Umbilical cord (tissue), 2 donors: ENCODE data around the gene WDR72. TPM values are rescaled to one million over a fixed set of nuclear protein-coding genes. Genes with fewer than 3 reads are reported as not detected.
"Not testable (repeated sequence)": the region's sequence is repeated elsewhere in the genome, so short reads cannot be mapped to it uniquely, and the experiment has no call there.

Experiments
- DNase-seq: peaks from one replicate; pipeline ENCODE4 v3.0.0-alpha.2; 2015; ENCODE audit warnings: low spot score
- total RNA-seq: library from RNA; depleted of rRNA; stranded (reverse); fragments of >200 nt; gene quantifications from one replicate; pipeline ENCODE4 v1.2.3, GENCODE V29; 2014; ENCODE audit warnings: low replicate concordance; ENCODE audit not compliant: insufficient read depth

WDR72 gene
- total RNA-seq, 1 donor from 2014 or later, result 5.1 TPM

GRCh38 chr15:53590380-53590779, 169.1 kb downstream of the WDR72 start:
- DNase-seq, result no peak

- DNase-seq, result no peak
Measured at GRCh38 chr15:53589520-53590057, 169.9 kb downstream of the WDR72 start.

- no peak for DNase-seq
Measured at GRCh38 chr15:53588773-53589172, 170.7 kb downstream of the WDR72 start.

- DNase-seq, result no peak
Measured at GRCh38 chr15:53586799-53587198, 172.7 kb downstream of the WDR72 start.

- no peak for DNase-seq
Measured at GRCh38 chr15:53581513-53581912, 177.9 kb downstream of the WDR72 start.

GRCh38 chr15:53580366-53580765, 179.1 kb downstream of the WDR72 start:
- no peak for DNase-seq

GRCh38 chr15:53576841-53577240, 182.6 kb downstream of the WDR72 start:
- no peak for DNase-seq

DNA sequence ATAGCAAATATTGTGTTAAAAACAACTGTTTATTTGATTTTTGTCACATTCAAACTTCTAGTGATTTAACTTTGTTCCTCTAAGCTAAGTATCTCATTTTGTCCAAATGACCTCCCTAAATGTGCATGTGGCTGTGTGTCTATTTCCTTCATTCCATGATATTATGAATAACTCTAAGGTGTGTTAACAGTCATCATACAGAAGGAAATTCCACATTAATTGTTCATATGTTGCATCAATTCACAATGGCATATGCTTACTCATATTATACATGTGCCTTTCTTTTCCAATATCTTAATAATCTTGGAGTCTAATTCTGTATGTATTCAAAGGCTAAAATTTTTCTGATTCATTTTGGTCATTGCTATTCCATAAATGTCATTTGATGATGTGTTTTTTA, 186.4 kb downstream of the WDR72 start:
- no peak for DNase-seq

DNA sequence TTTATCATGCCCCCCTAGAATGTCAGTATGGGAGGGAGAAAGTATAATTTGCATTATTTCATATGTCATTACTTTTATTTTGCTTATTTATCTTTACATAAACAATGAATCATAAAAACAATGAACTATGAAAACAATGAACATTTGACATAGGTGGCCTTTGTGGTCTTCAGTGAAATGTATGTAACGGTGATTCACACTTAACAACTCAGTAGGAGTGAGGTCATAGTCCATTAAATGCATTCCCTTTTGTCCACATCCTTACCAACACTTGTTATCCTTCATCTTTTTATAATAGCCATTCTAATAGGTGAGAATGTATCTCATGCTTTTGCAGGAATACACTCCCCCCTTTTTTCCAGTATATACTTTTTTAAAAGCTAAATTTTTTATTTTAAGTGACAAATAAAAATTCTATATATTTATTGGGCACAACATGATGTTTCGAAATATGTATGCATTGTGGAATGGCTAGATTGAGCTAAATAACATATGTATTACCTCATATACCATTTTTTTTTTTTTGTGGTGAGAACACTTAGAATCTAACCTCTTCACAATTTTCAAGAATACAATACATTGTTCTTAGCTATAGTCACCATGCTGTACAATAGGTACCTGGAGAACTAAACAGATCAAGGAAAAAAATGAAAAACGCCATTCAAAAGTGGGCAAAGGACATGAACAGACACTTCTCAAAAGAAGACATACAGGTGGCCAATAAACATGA, 189.5 kb downstream of the WDR72 start:
- no peak for DNase-seq

- DNase-seq, result no peak
Measured at GRCh38 chr15:53566912-53567311, 192.6 kb downstream of the WDR72 start.

- DNase-seq, result peak; percentile 3
Measured at GRCh38 chr15:53565721-53566120, 193.7 kb downstream of the WDR72 start.

DNA sequence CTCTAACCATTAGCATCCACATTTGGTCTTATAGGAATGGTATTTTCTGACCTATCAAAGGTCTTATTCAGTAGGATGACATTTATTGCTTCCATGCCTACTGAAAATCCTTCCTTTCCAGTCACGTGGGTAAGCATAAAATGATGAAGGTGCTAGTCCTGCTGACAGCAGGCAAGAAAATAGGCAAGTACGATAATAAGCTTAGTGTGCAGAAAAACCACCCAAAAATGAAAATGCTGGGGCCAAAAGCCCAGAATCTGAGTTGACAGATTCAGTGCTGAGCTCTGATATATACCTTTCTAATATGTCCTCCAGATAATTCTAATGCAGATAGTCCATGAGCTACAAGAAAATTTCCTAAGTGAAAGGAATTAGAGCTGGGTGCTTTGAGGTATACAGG, 194.8 kb downstream of the WDR72 start:
- DNase-seq, result no peak

GRCh38 chr15:53563627-53564026, 195.8 kb downstream of the WDR72 start:
- DNase-seq, result no peak

DNA sequence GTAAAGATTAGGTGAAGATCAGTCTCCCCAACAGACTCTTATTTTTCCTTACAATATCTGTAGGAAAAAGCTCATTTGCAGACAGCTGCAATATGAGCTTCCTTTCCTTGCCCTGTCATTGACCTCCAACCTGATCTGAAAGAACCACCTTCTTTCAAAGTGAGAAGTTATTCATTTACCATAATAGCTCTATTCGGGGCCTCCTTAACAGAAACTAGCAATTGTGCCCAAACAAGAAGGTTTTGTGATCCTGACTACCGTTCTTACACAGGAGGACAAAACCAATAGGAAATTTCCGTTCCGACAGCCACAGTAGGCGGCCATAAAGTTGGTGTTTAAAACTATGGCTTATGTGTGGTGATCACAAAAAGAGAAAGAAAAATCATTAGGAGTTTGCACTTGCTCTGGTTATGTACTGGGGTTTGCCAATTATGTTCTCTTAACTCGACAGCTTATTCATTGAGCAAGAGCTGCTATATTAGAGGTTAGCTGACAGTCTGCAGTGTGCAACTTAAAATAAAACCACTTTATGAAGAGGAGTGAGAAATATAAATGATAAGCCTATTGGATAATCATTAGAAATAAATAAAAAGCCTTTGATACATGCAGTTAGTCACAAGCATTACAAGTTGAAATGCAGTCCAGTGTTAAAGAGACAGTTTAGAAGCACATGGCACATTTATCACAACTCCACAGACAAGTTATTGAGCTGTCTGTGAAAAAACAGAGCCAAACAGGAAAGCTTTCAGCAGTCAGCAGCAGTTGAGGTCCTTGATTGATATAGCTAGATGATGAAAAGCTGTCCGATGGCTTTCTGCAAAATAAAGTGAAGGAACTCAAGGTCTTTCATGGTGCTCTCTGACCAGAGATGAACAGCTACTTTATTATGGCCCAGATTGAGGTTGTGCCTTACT, 199.8 kb downstream of the WDR72 start:
- no peak for DNase-seq

DNA sequence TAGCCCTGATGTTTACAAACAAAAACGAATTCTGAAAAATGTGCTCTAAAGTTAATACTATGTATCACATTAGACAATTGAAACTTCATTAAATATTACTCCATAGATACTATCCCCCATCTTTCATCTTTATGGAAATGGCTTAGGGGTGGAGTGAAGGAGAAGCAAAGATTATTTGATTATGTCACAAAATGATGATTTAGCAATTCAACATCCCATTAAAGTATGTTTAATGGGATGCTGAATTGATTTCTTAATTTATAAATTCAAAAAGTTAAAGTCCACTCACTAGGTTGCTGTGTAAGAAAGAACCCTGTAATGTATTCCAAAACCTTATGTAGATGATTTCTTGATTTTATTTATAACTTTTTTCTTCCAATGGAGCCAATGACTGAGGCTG, 201.1 kb downstream of the WDR72 start:
- DNase-seq, result no peak

DNA sequence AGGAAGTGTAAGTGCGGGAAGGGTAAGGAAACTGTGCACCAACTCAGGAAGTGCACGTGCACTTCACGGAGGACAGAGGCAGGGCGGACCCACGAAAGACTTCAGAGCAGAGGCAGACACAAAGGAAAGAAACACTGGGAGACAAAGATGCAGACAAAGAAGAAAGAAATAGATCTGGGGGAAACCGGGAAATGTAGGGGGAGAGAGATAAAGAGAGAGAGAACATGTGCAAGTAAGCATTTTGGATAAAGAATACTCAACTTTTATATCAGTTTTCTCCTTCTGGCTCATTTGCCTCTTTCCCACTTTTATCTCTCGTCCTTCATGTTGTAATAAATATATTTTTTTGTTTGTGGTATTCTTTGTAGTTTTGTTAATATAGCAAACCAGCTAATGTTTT, 204.2 kb downstream of the WDR72 start:
- no peak for DNase-seq

DNA sequence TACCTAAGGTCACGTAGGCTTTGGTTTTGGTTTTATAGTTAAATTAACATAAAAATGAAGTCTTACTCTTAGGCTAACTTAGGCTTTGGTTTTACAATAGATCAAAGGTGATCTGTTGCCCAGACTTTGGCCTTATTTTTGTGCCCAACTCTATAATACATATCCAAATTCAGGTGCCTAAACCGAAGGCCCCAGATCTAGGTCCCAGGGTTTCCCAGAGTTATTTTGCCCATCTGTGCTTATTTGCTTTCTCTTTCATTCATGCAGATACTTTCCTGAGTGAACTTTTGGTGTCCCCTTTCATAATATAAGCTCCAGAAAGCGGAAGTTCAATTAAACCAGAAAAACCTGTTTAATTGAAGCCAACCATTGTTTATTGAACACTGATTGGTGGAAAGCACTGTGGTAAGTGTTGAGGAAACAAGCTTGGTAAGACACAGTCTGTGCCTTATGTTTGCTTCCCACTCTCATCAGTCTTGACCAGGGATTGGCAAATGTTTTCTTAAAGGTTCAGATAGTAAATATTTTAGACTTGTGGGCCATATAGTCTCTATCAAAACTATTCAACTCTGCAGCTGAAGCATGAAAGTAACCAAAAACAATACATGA, 209.7 kb downstream of the WDR72 start:
- no peak for DNase-seq

- DNase-seq, result no peak
Measured at GRCh38 chr15:53548236-53548635, 211.2 kb downstream of the WDR72 start.

DNA sequence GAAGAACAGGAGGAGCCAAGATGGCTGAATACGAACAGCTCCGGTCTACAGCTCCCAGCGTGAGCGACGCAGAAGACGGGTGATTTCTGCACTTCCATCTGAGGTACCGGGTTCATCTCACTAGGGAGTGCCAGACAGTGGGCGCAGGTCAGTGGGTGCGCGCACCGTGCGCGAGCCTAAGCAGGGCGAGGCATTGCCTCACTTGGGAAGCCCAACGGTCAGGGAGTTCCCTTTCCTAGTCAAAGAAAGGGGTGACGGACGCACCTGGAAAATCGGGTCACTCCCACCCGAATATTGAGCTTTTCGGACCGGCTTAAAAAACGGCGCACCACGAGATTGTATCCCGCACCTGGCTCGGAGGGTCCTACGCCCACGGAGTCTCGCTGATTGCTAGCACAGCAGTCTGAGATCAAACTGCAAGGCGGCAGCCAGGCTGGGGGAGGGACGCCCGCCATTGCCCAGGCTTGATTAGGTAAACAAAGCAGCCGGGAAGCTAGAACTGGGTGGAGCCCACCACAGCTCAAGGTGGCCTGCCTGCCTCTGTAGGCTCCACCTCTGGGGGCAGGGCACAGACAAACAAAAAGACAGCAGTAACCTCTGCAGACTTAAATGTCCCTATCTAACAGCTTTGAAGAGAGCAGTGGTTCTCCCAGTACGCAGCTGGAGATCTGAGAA, 218.7 kb downstream of the WDR72 start:
- DNase-seq, result not testable (repeated sequence)

GRCh38 chr15:53539878-53540277, 219.6 kb downstream of the WDR72 start:
- DNase-seq, result no peak

DNA sequence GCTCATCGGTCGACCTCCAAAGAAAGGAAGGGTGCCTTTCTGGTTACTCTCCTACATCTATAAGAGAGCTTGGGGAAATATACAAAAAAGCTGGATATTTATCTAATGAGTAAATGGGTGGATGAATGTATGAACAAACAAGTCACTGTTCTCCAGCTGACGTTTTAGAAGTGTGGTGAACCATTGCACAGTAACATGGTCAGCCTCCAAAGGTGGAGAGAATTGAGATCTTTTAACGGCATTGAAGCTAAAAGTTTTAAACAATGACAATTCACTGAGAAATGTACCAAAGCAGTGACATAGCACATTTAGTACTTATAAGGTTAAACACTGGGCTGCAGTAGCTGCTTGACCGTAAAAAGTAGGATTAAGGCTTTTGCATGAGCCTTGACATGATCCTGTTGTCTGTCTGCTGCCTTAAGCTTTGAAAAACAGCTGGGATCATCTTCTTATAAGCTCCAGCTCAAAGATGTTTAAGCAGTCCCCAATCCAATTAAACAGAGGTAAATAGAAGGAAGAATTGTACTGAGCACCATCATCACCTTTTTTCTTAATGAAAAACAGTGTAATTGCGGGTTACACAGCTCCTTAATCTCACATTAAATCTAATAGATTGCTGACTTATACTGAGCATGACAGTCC, 222.9 kb downstream of the WDR72 start:
- DNase-seq, result peak; percentile 19
